NT2/D1 (cell line): ENCODE data around the gene RAB11B.

Experiments
- SUZ12 ChIP-seq: IDR thresholded peaks from 2 replicates; pipeline ENCODE4 v1.6.1; 2011; ENCODE audit not compliant: insufficient read length, insufficient read depth; ENCODE audit errors: extremely low read depth
- YY1 ChIP-seq: IDR thresholded peaks from 2 replicates; pipeline ENCODE4 v1.6.1; 2011; ENCODE audit not compliant: insufficient read length, insufficient read depth

DNA sequence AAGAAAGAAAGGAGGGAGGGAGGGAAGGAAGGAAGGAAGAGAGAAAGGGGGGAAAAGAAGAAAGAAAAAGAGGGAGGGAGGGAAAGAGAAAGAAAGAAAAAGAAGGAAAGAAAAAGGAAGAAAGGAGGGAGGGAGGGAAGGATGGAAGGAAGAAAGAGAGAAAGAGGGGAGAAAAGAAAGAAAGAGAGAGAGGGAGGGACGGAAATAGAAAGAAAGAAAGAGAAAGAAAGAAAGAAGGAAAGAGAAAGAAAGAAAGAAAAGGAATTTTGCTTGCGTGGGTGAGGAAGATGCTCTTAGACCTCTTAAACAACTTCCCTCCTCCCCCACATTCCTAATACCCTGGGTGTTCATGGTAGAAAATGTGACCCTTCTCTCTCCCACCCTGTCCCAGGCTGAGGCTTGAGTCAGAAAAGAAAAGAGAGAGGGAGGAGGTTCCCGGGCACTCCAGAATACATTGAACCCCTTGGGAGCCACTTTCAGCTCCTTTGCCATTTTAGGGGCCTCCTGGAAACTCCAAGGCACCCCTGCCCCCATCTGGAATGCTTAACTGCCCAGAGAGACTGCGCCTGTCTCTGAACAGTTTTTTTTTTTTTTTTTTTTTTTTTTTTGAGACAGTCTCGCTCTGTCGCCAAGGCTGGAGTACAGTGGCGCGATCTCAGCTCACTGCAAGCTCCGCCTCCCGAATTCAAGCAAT lies 37.9 kb upstream of the RAB11B start:
- no peak for TF ChIP-seq SUZ12
- no peak for TF ChIP-seq YY1
